Endothelial cell of umbilical vein (primary cell): ENCODE results near the gene NEO1. TPM values are rescaled to one million over a fixed set of nuclear protein-coding genes. Genes with fewer than 3 reads are reported as not detected.

ENCODE experiments used
- BruUV-seq: library from RNA; stranded (reverse); fragments of 400-500 nt; replicated peaks from 2 replicates; lab custom pipeline; 2021; lab: Mats Ljungman, UMichigan
- CTCF ChIA-PET: fragments of 300-600, 350-600 bp; sonication (Branson Sonifier 250); formaldehyde crosslinking; loops from one replicate; lab custom pipeline; 2021; ENCODE audit warnings: antibody characterized with exemption, inconsistent platforms; lab: Charles Lee
- POLR2A ChIA-PET: fragments of 300-600, 350-600 bp; sonication (Branson Sonifier 250); formaldehyde crosslinking; loops from one replicate; lab custom pipeline; 2021; ENCODE audit warnings: antibody characterized with exemption, inconsistent platforms; lab: Charles Lee
- DNase-seq: peaks from one replicate; pipeline ENCODE4 v3.0.0-alpha.2; 2011; ENCODE audit warnings: low read depth, low spot score
- FAIRE-seq: peaks from 2 replicates; lab custom pipeline; 2011; peaks lifted over from hg19 to GRCh38; lab: Jason Lieb, UNC
- H2AFZ ChIP-seq: 2 replicates; pipeline ENCODE4 v1.6.0; 2012; ENCODE audit warnings: low read depth, low read length, control low read depth, inconsistent platforms
- H3K27ac ChIP-seq: 2 replicates; pipeline ENCODE4 v1.5.1; 2011; ENCODE audit warnings: low read depth, mild to moderate bottlenecking, control low read depth, low read length, moderate library complexity; ENCODE audit not compliant: insufficient read depth
- H3K27me3 ChIP-seq, 2 experiments: 2 replicates each; pipeline versions ENCODE4 v1.6.0 to v1.6.1; 2011; ENCODE audit warnings: low read length in 2 of 2, mixed read lengths in 1 of 2; ENCODE audit not compliant: control insufficient read depth in 2 of 2, insufficient read depth in 2 of 2
- H3K36me3 ChIP-seq, 2 experiments: 2 replicates in 1 of 2; 3 replicates in 1 of 2; pipeline ENCODE4 v1.5.1; 2011; ENCODE audit warnings: low read length in 2 of 2, mild to moderate bottlenecking in 1 of 2, moderate library complexity in 1 of 2; ENCODE audit not compliant: control insufficient read depth in 2 of 2, insufficient read depth in 2 of 2; ENCODE audit errors: extremely low read depth in 1 of 2
- H3K4me1 ChIP-seq: 3 replicates; pipeline ENCODE4 v1.5.1; 2011; ENCODE audit warnings: mild to moderate bottlenecking, low read length; ENCODE audit not compliant: control insufficient read depth, insufficient read depth; ENCODE audit errors: extremely low read depth
- H3K4me2 ChIP-seq: 2 replicates; pipeline ENCODE4 v1.6.1; 2011; ENCODE audit warnings: low read length, control low read depth, mixed read lengths; ENCODE audit not compliant: insufficient read depth
- H3K4me3 ChIP-seq, 3 experiments: fragments of 200-600 bp in 1 of 3; sonication (generic), shearing (Covaris generic) in 1 of 3; replicated peaks in 1 of 3; 2 replicates each; pipeline ENCODE4 v1.5.1; 2011 to 2016; ENCODE audit warnings: control low read depth in 3 of 3, low read length in 3 of 3, mild to moderate bottlenecking in 2 of 3, inconsistent platforms in 1 of 3, low read depth in 1 of 3, moderate library complexity in 1 of 3; ENCODE audit not compliant: insufficient read depth in 1 of 3
- H3K79me2 ChIP-seq: 2 replicates; pipeline ENCODE4 v1.6.0; 2012; ENCODE audit warnings: low read length, inconsistent platforms; ENCODE audit not compliant: control insufficient read depth, insufficient read depth
- H3K9ac ChIP-seq: replicated peaks from 2 replicates; pipeline ENCODE3; 2011; ENCODE audit warnings: low read length, control low read depth; ENCODE audit not compliant: insufficient read depth; ENCODE audit errors: extremely low read depth
- H3K9me1 ChIP-seq: replicated peaks from 3 replicates; pipeline ENCODE4 v1.6.0; 2011; ENCODE audit warnings: mild to moderate bottlenecking, low read length; ENCODE audit not compliant: control insufficient read depth, insufficient read depth; ENCODE audit errors: extremely low read depth
- H3K9me3 ChIP-seq: replicated peaks from 2 replicates; pipeline ENCODE4 v1.5.1; 2012; ENCODE audit warnings: low read length, inconsistent platforms; ENCODE audit not compliant: control insufficient read depth, insufficient read depth
- H4K20me1 ChIP-seq: replicated peaks from 2 replicates; pipeline ENCODE3; 2011; ENCODE audit warnings: mild to moderate bottlenecking, low read length; ENCODE audit not compliant: control insufficient read depth, insufficient read depth; ENCODE audit errors: extremely low read depth
- CTCF ChIP-seq, 2 donors: IDR thresholded peaks; 1 replicate in 1 of 2; 2 replicates in 1 of 2; pipeline ENCODE4 v1.5.1; 2011; ENCODE audit warnings: low read length in 2 of 2, mild to moderate bottlenecking in 2 of 2, moderate library complexity in 2 of 2, control low read depth in 1 of 2, inconsistent platforms in 1 of 2, low read depth in 1 of 2; ENCODE audit not compliant: insufficient read depth in 1 of 2; ENCODE audit errors: extremely low read depth in 1 of 2
- EZH2 ChIP-seq: IDR thresholded peaks from 2 replicates; pipeline ENCODE4 v1.6.1; 2012; ENCODE audit warnings: borderline replicate concordance, low read depth, mild to moderate bottlenecking, moderate library complexity, low read length, inconsistent platforms; ENCODE audit not compliant: severe bottlenecking
- FOS ChIP-seq: IDR thresholded peaks from 2 replicates; pipeline ENCODE4 v1.6.1; 2011; ENCODE audit warnings: mild to moderate bottlenecking, low read length, moderate library complexity, borderline replicate concordance; ENCODE audit not compliant: insufficient read depth
- GATA2 ChIP-seq: IDR thresholded peaks from 2 replicates; pipeline ENCODE4 v1.7.0; 2011; ENCODE audit warnings: low read depth, mild to moderate bottlenecking, moderate library complexity, mixed read lengths, low read length; ENCODE audit not compliant: insufficient read length, insufficient read depth
- JUN ChIP-seq: IDR thresholded peaks from 2 replicates; pipeline ENCODE4 v1.6.1; 2011; ENCODE audit warnings: borderline replicate concordance, low read depth; ENCODE audit not compliant: insufficient read length, insufficient read depth
- MAX ChIP-seq: IDR thresholded peaks from 2 replicates; pipeline ENCODE4 v1.6.1; 2011; ENCODE audit not compliant: insufficient read depth, insufficient read length
- MYC ChIP-seq: IDR thresholded peaks from one replicate; pipeline ENCODE4 v1.6.1; 2011; ENCODE audit warnings: mild to moderate bottlenecking, low read depth, low read length
- POLR2A ChIP-seq: IDR thresholded peaks from 2 replicates; pipeline ENCODE4 v1.6.1; 2012; ENCODE audit warnings: low read depth, mild to moderate bottlenecking, control low read depth, low read length
- POLR2AphosphoS5 ChIP-seq: IDR thresholded peaks from 2 replicates; pipeline ENCODE4 v1.6.1; 2012; ENCODE audit warnings: low read depth, mild to moderate bottlenecking, control low read depth, low read length, moderate library complexity; ENCODE audit not compliant: insufficient read depth
- dilution Hi-C: fragments of 300-500 bp; cut with MboI; formaldehyde crosslinking; loops from one replicate; pipeline ENCODE4 v1.15.0; 2019; ENCODE audit warnings: low sequenced_read_pairs; ENCODE audit not compliant: extremely low pct_ligation_motif_present
- intact Hi-C: fragments of 100-400 bp; cut with micrococcal nuclease; formaldehyde crosslinking; loops from one replicate; pipeline ENCODE4 v1.10.0; 2022
- polyA plus RNA-seq, 4 experiments: library from polyadenylated mRNA; depleted of rRNA in 3 of 4; stranded (reverse) in 3 of 4; unstranded in 1 of 4; fragments of >200 nt; gene quantifications; 2 replicates each; pipeline versions ENCODE4 v1.2.1 to v1.2.3, GENCODE V29; 2011 to 2012; ENCODE audit warnings: missing spikeins in 1 of 4
- total RNA-seq: library from RNA; stranded (reverse); gene quantifications from 2 replicates; pipeline ENCODE4 v1.2.3, GENCODE V29; 2021

Gene NEO1
- total and polyA plus RNA-seq, 2 donors (not counting 3 experiments of a cell fraction or from before 2014, with no cell fraction given), result 0.12 to 0.35 TPM

- POLR2A ChIA-PET, result no interaction called here
These were observed 231.2 kb downstream of the NEO1 start for GRCh38 chr15:73283366-73283962.

More at GRCh38 chr15:73283366-73283962, 231.2 kb downstream of the NEO1 start:
- H3K9me1 ChIP-seq, result no peaks in the 10 kb centered on the region
- FAIRE-seq, result no peak
- no peak overlapping the region for H3K4me3 ChIP-seq
- no peaks in the 10 kb centered on the region for H3K36me3 ChIP-seq
- H3K9ac ChIP-seq, result no peak overlapping the region
- H3K27me3 ChIP-seq, result no peaks in the 10 kb centered on the region
- H3K4me1 ChIP-seq, result no peaks in the 10 kb centered on the region
- H2AFZ ChIP-seq, result no peak overlapping the region
- no peak overlapping the region for H3K27ac ChIP-seq
- H3K79me2 ChIP-seq, result no peaks in the 10 kb centered on the region
- H3K4me2 ChIP-seq, result no peak overlapping the region
- no peak for DNase-seq
- no peaks in the 10 kb centered on the region for H4K20me1 ChIP-seq
- no TSS peak for BruUV-seq
- no peak for TF ChIP-seq CTCF (IDR thresholded peaks at IDR 0.05; ENCODE audit: extremely low read depth in 1 of 2, insufficient read depth in 1 of 2, low read depth in 1 of 2, low read length in 2 of 2)
- no peak for TF ChIP-seq MYC
- no peak for TF ChIP-seq JUN
- no peak for TF ChIP-seq FOS
- TF ChIP-seq MAX, result no peak
- no peak for TF ChIP-seq GATA2
- TF ChIP-seq POLR2AphosphoS5, result no peak
- TF ChIP-seq EZH2, result no peak
- no peak for TF ChIP-seq POLR2A
- intact Hi-C loops, result no loop called here
- dilution Hi-C loops, result no loop called here
- H3K9me3 ChIP-seq, result no peaks in the 10 kb centered on the region
- CTCF ChIA-PET, result interaction anchor here (0.6 to 4.2 kb wide), 5 partner anchors 10 to 353 kb away, joined by 3 to 20 read pairs (median 7); no protein-coding TSS in a partner anchor
